Fibroblast of pulmonary artery (primary cell): ENCODE results near the gene FAS.

Experiments used
- DNase-seq: peaks from one replicate; pipeline ENCODE4 v3.0.0-alpha.2; 2010; ENCODE audit warnings: low read depth
- H3K4me3 ChIP-seq: replicated peaks from 2 replicates; pipeline ENCODE4 v1.5.1; 2011; ENCODE audit warnings: low read depth, mild to moderate bottlenecking, control low read depth, low read length, moderate library complexity
- TF ChIP-seq, protein P1 (sequence below): IDR thresholded peaks from 2 replicates; pipeline ENCODE4 v1.5.1; 2011; ENCODE audit warnings: mild to moderate bottlenecking, control low read depth, low read length, inconsistent platforms; ENCODE audit errors: missing control alignments

Gene FAS

DNA sequence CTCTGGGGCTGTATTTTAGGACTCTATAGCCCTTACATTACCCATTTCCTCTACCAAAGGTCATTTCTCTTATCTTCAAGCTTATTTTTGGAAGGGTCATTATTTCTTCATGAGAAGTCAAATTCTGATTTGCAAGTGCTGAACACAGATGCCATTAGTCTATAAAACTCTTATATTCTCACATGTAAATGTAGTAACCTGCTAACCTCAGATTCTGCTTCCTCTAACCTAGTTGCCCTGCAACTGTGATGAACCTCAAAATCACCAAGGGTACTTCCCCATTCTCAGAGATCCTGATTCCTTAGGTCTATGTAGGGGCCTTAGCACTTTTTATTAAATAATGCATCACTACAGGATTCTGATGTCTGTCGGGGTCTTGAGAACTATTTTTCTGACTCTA, 6.3 kb downstream of the FAS start:
- no peak overlapping the region for H3K4me3 ChIP-seq
- TF ChIP-seq, protein P1, sequence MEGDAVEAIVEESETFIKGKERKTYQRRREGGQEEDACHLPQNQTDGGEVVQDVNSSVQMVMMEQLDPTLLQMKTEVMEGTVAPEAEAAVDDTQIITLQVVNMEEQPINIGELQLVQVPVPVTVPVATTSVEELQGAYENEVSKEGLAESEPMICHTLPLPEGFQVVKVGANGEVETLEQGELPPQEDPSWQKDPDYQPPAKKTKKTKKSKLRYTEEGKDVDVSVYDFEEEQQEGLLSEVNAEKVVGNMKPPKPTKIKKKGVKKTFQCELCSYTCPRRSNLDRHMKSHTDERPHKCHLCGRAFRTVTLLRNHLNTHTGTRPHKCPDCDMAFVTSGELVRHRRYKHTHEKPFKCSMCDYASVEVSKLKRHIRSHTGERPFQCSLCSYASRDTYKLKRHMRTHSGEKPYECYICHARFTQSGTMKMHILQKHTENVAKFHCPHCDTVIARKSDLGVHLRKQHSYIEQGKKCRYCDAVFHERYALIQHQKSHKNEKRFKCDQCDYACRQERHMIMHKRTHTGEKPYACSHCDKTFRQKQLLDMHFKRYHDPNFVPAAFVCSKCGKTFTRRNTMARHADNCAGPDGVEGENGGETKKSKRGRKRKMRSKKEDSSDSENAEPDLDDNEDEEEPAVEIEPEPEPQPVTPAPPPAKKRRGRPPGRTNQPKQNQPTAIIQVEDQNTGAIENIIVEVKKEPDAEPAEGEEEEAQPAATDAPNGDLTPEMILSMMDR = no peak
- DNase-seq = no peak

DNA sequence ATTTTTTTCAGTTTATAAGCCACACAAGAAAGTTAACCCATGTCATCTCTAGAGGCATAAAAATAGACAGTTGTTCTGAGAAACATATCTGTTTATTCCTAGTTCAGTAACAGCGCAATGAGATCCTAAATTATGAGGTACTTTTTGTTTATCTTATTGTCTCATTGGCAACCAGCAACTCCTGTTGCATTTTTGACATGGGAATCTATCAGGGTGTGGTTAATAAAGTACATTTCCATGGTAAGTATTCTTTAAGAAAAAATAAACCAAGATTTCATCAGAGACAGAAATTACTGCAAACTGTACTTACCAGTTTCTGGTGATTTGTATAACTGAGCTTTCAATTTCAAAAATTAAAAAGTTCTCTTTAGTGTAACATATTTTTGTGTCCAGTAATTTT, 9.0 kb downstream of the FAS start:
- peak; percentile 80 for DNase-seq
- H3K4me3 ChIP-seq = peak overlapping the region; percentile 8

DNA sequence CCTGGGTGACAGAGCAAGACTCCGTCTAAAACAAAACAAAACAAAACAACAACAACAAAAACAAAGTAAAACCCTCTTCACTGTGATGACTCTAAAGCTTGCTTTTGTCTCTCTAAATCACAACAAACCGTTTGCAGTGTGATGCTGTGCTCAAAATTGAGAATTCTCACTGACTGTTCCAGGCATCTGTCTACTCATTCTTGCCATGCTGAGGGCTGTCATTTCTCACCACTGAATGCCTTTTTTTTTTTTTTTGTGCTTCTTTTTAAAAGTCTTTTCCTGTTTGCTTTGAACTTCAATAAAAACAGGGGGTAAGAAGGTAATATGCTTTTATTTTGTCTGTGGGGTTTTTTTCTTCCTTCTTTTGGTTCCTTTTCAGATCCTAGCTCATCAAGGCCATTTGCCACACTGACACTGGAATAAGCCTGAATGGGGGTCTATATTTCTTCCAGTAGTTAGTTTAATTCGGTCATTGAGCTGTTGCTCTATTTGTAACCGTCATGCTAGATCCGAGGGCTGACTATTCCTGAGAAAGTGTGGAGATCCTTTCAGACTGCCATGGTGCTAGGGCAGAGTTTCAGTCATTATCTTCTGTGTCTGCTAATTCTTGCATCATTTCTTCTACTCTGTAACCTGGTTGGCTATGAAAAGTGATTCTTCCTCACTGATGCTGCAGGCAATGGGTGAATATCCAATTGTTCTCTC, 10.6 kb downstream of the FAS start:
- no peak for DNase-seq
- TF ChIP-seq, protein P1 = no peak
- no peak overlapping the region for H3K4me3 ChIP-seq

More for the DNA sequence above, 9.0 kb downstream of the FAS start:
- TF ChIP-seq, protein P1 = no peak

DNA sequence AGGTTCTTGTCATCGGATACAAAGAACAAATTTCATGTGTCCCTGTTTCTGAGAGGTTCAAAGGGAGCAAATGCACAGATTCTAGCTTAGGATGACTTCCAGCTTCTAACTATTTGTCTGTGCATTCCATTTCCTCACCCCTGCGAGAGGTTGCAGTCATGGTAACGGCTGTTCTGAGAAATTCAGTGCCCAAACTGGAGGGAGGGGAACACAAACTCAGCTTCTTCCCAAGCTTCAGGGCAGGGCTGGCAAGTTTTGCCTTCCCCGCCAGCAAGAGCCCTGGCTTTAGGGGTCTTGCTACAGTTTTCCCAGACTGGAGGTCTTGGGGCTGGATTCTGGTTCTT, 11.1 kb downstream of the FAS start:
- peak; percentile 50 for DNase-seq
- TF ChIP-seq, protein P1 = no peak
- H3K4me3 ChIP-seq = no peak overlapping the region

DNA sequence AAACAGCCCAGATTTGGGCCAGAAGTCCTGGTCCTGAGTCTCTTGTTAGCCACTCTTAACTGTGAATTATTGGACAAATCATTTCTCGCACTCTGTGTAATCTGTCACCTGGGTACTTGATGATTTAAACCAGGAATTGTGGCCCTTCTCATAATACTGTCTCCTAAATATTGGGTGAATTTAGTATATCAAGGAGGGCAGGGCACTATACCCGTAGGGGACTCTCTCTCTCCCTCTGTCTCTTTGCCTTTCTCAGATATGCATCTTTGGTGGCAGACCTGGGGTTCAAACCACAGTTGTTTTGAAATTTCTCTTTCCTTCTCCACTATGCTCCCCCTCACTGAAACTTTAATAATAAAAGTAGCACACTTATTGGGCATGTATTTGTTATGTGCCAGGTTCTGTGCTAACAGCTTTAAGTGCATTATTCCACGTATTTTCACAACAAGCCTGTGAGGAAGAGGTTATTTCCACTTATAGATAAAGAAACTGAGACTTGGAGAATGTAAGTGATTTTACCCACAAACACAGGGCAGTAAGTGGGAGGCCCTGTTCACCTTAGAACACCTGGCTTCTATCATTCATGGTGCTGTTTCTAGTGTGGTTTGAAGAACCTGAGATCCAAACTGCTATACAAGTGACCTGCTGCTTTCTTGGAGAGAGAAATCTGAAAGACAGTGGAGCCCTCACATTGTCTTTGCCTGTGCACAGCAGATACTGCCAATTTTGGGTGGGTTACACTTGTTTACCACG, 11.8 kb downstream of the FAS start:
- DNase-seq = no peak
- no peak overlapping the region for H3K4me3 ChIP-seq
- TF ChIP-seq, protein P1 = no peak

DNA sequence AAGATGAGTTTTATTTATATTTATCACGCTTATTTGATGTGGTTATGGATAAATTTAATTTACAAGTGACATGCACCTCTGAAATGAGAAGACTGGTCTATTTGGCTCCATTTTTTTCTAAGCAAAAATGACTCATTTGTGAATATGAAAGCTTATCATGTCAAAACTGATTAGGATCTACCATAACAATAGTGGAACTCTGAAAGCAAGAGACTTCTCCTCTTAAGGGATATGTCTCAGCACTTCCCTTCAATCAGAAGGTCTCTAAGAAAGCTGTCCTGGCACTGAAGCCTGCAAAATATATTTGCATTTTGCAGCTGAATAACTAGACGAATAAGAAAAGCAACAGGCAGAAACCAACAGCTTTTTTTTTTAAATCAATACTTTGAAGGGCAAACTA, 12.7 kb downstream of the FAS start:
- TF ChIP-seq, protein P1 = no peak
- no peak overlapping the region for H3K4me3 ChIP-seq
- DNase-seq = no peak
